ENCODE results near the gene MPP7.
A peak's percentile ranks its signal among the peaks of the same experiment; 100 is the strongest.

The MPP7 gene

DNA sequence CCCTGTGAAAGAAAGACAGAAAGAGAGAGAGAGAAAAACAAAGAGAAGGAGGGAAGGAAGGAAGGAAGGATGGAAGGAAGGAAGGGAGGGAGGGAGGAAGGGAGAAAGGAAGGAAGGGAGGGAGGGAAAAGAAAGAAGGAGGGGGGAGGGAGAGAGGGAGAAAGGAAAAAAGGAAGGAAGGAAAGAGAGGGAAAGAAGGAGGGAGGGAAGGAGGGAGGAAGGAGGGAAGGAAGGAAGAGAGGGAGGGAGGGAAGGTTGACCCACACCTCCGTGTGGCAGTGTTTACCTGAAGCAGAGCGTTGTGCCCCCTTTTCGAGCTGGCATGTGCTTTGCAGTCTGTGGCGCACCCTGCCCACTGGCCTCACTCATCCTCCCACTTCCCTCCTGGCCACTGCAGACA lies 12.3 kb upstream of the MPP7 start:
- no peak overlapping the region for H3K4me3 ChIP-seq
- H3K36me3 ChIP-seq: no peaks in the 10 kb centered on the region
- no peak overlapping the region for H3K27ac ChIP-seq
- TF ChIP-seq Cebpa-rat (IDR thresholded peaks at IDR 0.05): no peak
- peaks cover 0 to 20% (median 6%) of the 10 kb centered on the region in 10 experiments; a peak in 12 of 20 replicates for H3K4me1 ChIP-seq
- no peak overlapping the region for H3K4me2 ChIP-seq
- no peak overlapping the region for H3K9ac ChIP-seq
- peaks cover 5 to 9% (median 6%) of the 10 kb centered on the region in 11 experiments; a peak in 12 of 22 replicates for H3K9me3 ChIP-seq (replicated peaks in 1 of 11)
- H4K20me1 ChIP-seq: no peaks in the 10 kb centered on the region
- H3K27me3 ChIP-seq: no peaks in the 10 kb centered on the region

GRCh38 chr10:28314211-28314610 lies 11.3 kb upstream of the MPP7 start:
- no peak overlapping the region for H3K4me2 ChIP-seq
- H3K4me3 ChIP-seq: no peak overlapping the region
- H4K20me1 ChIP-seq: no peaks in the 10 kb centered on the region
- H3K36me3 ChIP-seq: no peaks in the 10 kb centered on the region
- H3K27ac ChIP-seq: no peak overlapping the region
- no peak for TF ChIP-seq Cebpa-rat (IDR thresholded peaks at IDR 0.05)
- H3K9ac ChIP-seq: no peak overlapping the region
- peaks cover 5 to 9% (median 6%) of the 10 kb centered on the region in 11 experiments; a peak in 12 of 22 replicates for H3K9me3 ChIP-seq (replicated peaks in 1 of 11)
- peaks cover 0 to 15% (median 6%) of the 10 kb centered on the region in 10 experiments; a peak in 10 of 20 replicates for H3K4me1 ChIP-seq
- H3K27me3 ChIP-seq: no peaks in the 10 kb centered on the region

GRCh38 chr10:28312572-28312971 lies 9.7 kb upstream of the MPP7 start:
- no peaks in the 10 kb centered on the region for H3K36me3 ChIP-seq
- no peak for TF ChIP-seq Cebpa-rat (IDR thresholded peaks at IDR 0.05)

GRCh38 chr10:28311104-28311503 lies 8.2 kb upstream of the MPP7 start:
- Histone ChIP-seq H3K27me3 (no peaks in the 10 kb centered on the region), H4K20me1 (no peaks in the 10 kb centered on the region), H3K9ac (no peak overlapping the region), H3K36me3 (no peaks in the 10 kb centered on the region), H3K9me3 (replicated peaks in 1 of 11) (peaks cover 5 to 9% (median 6%) of the 10 kb centered on the region in 11 experiments; a peak in 12 of 22 replicates), H3K4me3 (no peak overlapping the region), H3K27ac (no peak overlapping the region), H3K4me1 (peaks cover 0 to 13% (median 6%) of the 10 kb centered on the region in 10 experiments; a peak in 8 of 20 replicates), H3K4me2 (no peak overlapping the region)
- no peak for TF ChIP-seq Cebpa-rat (IDR thresholded peaks at IDR 0.05)

More at GRCh38 chr10:28312572-28312971, 9.7 kb upstream of the MPP7 start:
- H3K4me2 ChIP-seq: 0 out of 22 replicates have a peak overlapping the region, but pooled peaks of 1 of the 11 experiments have one; percentile 5
- no peak overlapping the region for H3K4me3 ChIP-seq
- peaks cover 5 to 9% (median 6%) of the 10 kb centered on the region in 11 experiments; a peak in 12 of 22 replicates for H3K9me3 ChIP-seq (replicated peaks in 1 of 11)
- H3K9ac ChIP-seq: no peak overlapping the region
- H4K20me1 ChIP-seq: no peaks in the 10 kb centered on the region
- no peak overlapping the region for H3K27ac ChIP-seq
- no peaks in the 10 kb centered on the region for H3K27me3 ChIP-seq
- H3K4me1 ChIP-seq: peaks cover 0 to 15% (median 6%) of the 10 kb centered on the region in 10 experiments; a peak in 11 of 20 replicates

DNA sequence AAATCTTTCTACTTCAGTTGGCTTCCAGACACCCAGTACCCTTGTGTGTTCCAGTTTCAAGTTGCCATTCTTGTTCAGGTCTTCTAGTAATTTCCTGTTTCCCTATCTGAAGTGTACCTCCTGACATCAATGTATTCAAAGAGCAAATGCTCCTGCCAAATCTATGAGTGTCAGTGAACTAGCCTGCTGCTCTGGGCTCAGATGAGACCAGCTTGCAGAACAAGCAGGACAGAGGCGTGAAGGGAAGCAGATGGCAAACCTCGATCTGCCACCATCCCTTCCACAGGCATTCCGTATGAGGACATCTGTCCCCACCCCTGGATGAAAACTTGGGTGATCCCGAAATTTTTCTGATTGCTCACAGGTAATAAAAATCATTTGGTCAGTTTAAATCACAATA lies 4.4 kb upstream of the MPP7 start:
- no peak overlapping the region for H3K4me2 ChIP-seq
- no peak overlapping the region for H3K27ac ChIP-seq
- no peaks in the 10 kb centered on the region for H3K36me3 ChIP-seq
- no peak overlapping the region for H3K9ac ChIP-seq
- peaks cover 10 to 23% (median 12%) of the 10 kb centered on the region in 10 experiments for H3K4me1 ChIP-seq
- no peak for TF ChIP-seq Cebpa-rat (IDR thresholded peaks at IDR 0.05)
- H4K20me1 ChIP-seq: no peaks in the 10 kb centered on the region
- H3K9me3 ChIP-seq (replicated peaks in 1 of 11): peaks cover 3 to 7% (median 5%) of the 10 kb centered on the region in 11 experiments; a peak in 12 of 22 replicates
- H3K4me3 ChIP-seq: no peak overlapping the region
- H3K27me3 ChIP-seq: peaks cover 0 to 21% (median 15%) of the 10 kb centered on the region in 11 experiments; a peak in 12 of 22 replicates

DNA sequence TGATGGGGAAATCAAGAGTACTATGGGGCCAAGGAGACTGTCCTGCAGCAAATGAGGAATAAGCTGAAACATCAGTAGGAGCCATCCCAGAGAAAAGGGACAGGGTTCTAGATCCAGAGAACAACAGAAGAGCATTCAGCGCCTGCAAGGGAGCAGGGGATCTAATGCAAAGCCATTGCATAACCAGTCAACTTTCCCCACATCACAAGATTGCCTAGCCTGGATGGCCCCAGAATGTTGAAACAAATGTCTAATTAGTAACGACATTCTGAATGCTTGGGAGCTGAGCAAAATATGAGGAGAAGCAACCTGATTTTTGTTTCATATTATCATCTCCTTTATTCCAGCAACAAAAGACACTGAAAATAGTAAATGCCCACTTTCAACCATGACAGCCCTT lies 2.7 kb upstream of the MPP7 start:
- H3K27me3 ChIP-seq: peaks cover 0 to 21% (median 15%) of the 10 kb centered on the region in 11 experiments; a peak in 12 of 22 replicates
- no peaks in the 10 kb centered on the region for H4K20me1 ChIP-seq
- no peak overlapping the region for H3K4me3 ChIP-seq
- H3K9me3 ChIP-seq (replicated peaks in 1 of 11): no peaks in the 10 kb centered on the region
- no peak overlapping the region for H3K27ac ChIP-seq
- no peaks in the 10 kb centered on the region for H3K36me3 ChIP-seq
- TF ChIP-seq Cebpa-rat (IDR thresholded peaks at IDR 0.05): no peak
- peaks cover 10 to 33% (median 20%) of the 10 kb centered on the region in 10 experiments for H3K4me1 ChIP-seq
- H3K9ac ChIP-seq: no peak overlapping the region
- H3K4me2 ChIP-seq: no peak overlapping the region

DNA sequence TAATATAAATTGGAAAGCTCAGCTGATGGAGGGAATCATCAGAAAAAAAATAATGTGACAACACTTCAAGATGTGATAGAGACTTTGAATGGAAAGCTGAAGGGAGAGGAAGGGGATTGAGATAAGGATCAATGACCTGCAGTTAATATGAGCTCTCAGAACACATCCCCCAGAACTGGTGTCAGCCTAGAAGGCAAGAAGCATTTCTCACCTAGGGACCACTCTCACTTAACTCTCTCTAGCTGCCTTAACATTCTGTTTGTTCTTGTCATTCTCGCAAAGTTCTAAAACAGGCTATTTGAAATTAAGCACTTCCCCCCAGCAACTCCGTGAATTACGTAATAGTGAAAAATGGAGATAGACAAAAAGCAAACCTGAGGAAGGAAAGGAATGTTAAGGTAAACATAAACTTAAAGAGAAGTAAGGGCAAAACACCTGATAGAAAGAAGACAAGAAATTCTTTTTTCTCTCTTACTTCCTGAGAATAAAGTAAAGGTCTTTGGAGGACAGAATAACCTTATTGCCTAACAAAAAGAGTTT lies 1.2 kb upstream of the MPP7 start:
- no peaks in the 10 kb centered on the region for H4K20me1 ChIP-seq
- no peak overlapping the region for H3K27ac ChIP-seq
- H3K36me3 ChIP-seq: no peaks in the 10 kb centered on the region
- peaks cover 0 to 21% (median 15%) of the 10 kb centered on the region in 11 experiments; a peak in 12 of 22 replicates for H3K27me3 ChIP-seq
- no peak; a peak in 1 of 22 replicates for TF ChIP-seq Cebpa-rat (IDR thresholded peaks at IDR 0.05)
- H3K4me3 ChIP-seq: no peak overlapping the region
- peaks cover 10 to 38% (median 23%) of the 10 kb centered on the region in 10 experiments for H3K4me1 ChIP-seq
- H3K9ac ChIP-seq: no peak overlapping the region
- no peaks in the 10 kb centered on the region for H3K9me3 ChIP-seq (replicated peaks in 1 of 11)
- peak overlapping the region; percentile 37 to 91 (median 82); a peak in 18 of 22 replicates for H3K4me2 ChIP-seq

- peak overlapping the region in 6 of 11 experiments; percentile 23 to 74 (median 64); a peak in 5 of 22 replicates for H3K27ac ChIP-seq
- H3K36me3 ChIP-seq: no peaks in the 10 kb centered on the region
- H3K4me3 ChIP-seq: peak overlapping the region; percentile 76 to 90 (median 84)
- no peaks in the 10 kb centered on the region for H3K9me3 ChIP-seq (replicated peaks in 1 of 11)
- peak overlapping the region; percentile 69 to 87 (median 80); a peak in 20 of 22 replicates for H3K9ac ChIP-seq
- H3K4me2 ChIP-seq: peak overlapping the region; percentile 73 to 89 (median 82)
- no peaks in the 10 kb centered on the region for H4K20me1 ChIP-seq
- no peak for TF ChIP-seq Cebpa-rat (IDR thresholded peaks at IDR 0.05)
- H3K4me1 ChIP-seq: peaks cover 10 to 36% (median 25%) of the 10 kb centered on the region in 10 experiments
- H3K27me3 ChIP-seq: peaks cover 0 to 21% (median 15%) of the 10 kb centered on the region in 11 experiments; a peak in 12 of 22 replicates
These were observed 739 bp downstream of the MPP7 start for GRCh38 chr10:28302012-28302637.

GRCh38 chr10:28300027-28300426 lies 2.8 kb downstream of the MPP7 start:
- Histone ChIP-seq H3K4me2 (peak overlapping the region in 1 of 11 experiments; percentile 89; a peak in 1 of 22 replicates), H3K27me3 (peaks cover 0 to 15% (median 11%) of the 10 kb centered on the region in 11 experiments; a peak in 12 of 22 replicates), H4K20me1 (no peaks in the 10 kb centered on the region), H3K4me3 (no peak overlapping the region), H3K9ac (no peak overlapping the region), H3K36me3 (no peaks in the 10 kb centered on the region), H3K9me3 (replicated peaks in 1 of 11) (no peaks in the 10 kb centered on the region), H3K4me1 (peaks cover 10 to 36% (median 25%) of the 10 kb centered on the region in 10 experiments), H3K27ac (no peak overlapping the region)
- TF ChIP-seq Cebpa-rat (IDR thresholded peaks at IDR 0.05): no peak
